ENCODE measurements around the gene DUS2. TPM values are rescaled to one million over a fixed set of nuclear protein-coding genes. Genes with fewer than 3 reads are reported as not detected.

DUS2 gene
- total RNA-seq, 2 experiments from 2014 or later, result 19.9 to 32.4 TPM

DNA sequence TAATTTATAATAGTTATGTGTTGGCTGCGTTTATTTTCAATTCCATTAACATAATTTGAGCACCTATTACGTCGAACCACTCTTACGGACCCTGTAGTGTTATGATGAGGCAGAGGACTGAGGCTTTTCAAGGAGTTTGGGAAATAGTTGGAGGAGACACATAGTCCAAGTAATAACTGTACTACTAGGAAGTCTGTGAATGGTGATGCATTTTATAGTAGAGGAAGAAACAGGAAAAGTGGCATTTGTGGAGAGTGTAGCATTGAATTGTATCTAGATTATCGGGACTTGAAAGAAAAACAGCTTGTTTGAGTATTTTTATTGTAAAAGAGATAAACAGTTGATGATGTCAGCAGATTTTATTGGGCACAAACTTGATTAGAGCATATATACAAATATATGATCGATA is 63.8 kb downstream of the DUS2 start:
- CTCF ChIA-PET (ENCODE audit: unreplicated experiment), result interaction anchor here (5.4 kb wide), 1 partner anchor 16 kb away, joined by 34 read pairs; no protein-coding TSS in a partner anchor
- peaks cover 40% of the 10 kb centered on the region for H4K20me1 ChIP-seq (ENCODE audit: insufficient read depth, low read length)
- BruUV-seq (replicated peaks), result TSS peak; percentile 43
- DNase-seq (ENCODE audit: low spot score), result no peak
- peaks cover 63% of the 10 kb centered on the region for H3K79me2 ChIP-seq (ENCODE audit: insufficient read depth, low read depth, low read length)
- peak overlapping the region; percentile 91 for H3K4me3 ChIP-seq (ENCODE audit: low read depth, low read length, poor library complexity, severe bottlenecking)
- H3K36me3 ChIP-seq (ENCODE audit: insufficient read depth, low read length), result no peaks in the 10 kb centered on the region
- peak overlapping the region; percentile 90 for H3K27ac ChIP-seq (ENCODE audit: low read depth, low read length, poor library complexity, severe bottlenecking)
- no peak for TF ChIP-seq EZH2phosphoT487 (IDR thresholded peaks at IDR 0.05; ENCODE audit: borderline replicate concordance, low read depth, low read length)
- TF ChIP-seq, protein P1, sequence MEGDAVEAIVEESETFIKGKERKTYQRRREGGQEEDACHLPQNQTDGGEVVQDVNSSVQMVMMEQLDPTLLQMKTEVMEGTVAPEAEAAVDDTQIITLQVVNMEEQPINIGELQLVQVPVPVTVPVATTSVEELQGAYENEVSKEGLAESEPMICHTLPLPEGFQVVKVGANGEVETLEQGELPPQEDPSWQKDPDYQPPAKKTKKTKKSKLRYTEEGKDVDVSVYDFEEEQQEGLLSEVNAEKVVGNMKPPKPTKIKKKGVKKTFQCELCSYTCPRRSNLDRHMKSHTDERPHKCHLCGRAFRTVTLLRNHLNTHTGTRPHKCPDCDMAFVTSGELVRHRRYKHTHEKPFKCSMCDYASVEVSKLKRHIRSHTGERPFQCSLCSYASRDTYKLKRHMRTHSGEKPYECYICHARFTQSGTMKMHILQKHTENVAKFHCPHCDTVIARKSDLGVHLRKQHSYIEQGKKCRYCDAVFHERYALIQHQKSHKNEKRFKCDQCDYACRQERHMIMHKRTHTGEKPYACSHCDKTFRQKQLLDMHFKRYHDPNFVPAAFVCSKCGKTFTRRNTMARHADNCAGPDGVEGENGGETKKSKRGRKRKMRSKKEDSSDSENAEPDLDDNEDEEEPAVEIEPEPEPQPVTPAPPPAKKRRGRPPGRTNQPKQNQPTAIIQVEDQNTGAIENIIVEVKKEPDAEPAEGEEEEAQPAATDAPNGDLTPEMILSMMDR (conservative IDR thresholded peaks at IDR 0.05; ENCODE audit: low read length), result no peak
- POLR2A ChIA-PET, result interaction anchor here (1.2 to 4.0 kb wide), 4 partner anchors 12 to 64 kb away, joined by 3 to 53 read pairs (median 7); partner anchors contain the start of genes DDX28 and DUS2
- intact Hi-C loops (cut with micrococcal nuclease; ENCODE audit: unreplicated experiment), result loop anchor here (10.0 kb wide), 1 partner anchor 522 kb away; the partner anchor contains the start of gene CTCF
- H3K4me2 ChIP-seq (ENCODE audit: low read length), result peak overlapping the region; percentile 96
- H2AFZ ChIP-seq (ENCODE audit: low read length), result no peak overlapping the region
- H3K4me1 ChIP-seq (ENCODE audit: insufficient read depth, low read length, poor library complexity, severe bottlenecking), result peaks cover 67% of the 10 kb centered on the region
- no peaks in the 10 kb centered on the region for H3K9me2 ChIP-seq (ENCODE audit: insufficient read depth, low read length)
- H3K9me3 ChIP-seq (ENCODE audit: low read length), result no peaks in the 10 kb centered on the region

DNA sequence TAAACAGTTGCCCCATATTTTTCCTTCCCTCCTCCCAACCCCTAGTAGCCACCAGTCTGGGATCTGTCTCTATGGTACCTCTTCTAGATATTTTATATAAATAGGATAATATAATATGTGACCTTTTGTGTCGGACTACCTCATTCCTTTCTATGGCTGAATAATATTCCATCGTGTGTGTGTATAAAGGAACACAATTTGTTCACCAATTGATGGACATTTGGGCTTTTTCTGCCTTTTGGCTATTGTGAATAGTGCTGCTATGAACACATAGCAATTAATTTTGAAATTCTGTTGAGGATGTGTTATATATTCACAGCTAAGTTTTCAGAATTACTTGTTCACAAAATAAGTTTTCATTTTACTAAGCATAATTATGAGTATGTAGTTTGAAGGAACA is 64.6 kb downstream of the DUS2 start:
- Histone ChIP-seq H3K79me2 (ENCODE audit: insufficient read depth, low read depth, low read length) (peaks cover 72% of the 10 kb centered on the region), H4K20me1 (ENCODE audit: insufficient read depth, low read length) (peaks cover 41% of the 10 kb centered on the region), H3K9me2 (ENCODE audit: insufficient read depth, low read length) (no peaks in the 10 kb centered on the region), H3K4me1 (ENCODE audit: insufficient read depth, low read length, poor library complexity, severe bottlenecking) (peaks cover 63% of the 10 kb centered on the region), H3K27ac (ENCODE audit: low read depth, low read length, poor library complexity, severe bottlenecking) (peak overlapping the region; percentile 90), H3K4me3 (ENCODE audit: low read depth, low read length, poor library complexity, severe bottlenecking) (peak overlapping the region; percentile 91), H3K4me2 (ENCODE audit: low read length) (peak overlapping the region; percentile 96), H2AFZ (ENCODE audit: low read length) (no peak overlapping the region), H3K9me3 (ENCODE audit: low read length) (no peaks in the 10 kb centered on the region), H3K36me3 (ENCODE audit: insufficient read depth, low read length) (no peaks in the 10 kb centered on the region)
- no peak for TF ChIP-seq EZH2phosphoT487 (IDR thresholded peaks at IDR 0.05; ENCODE audit: borderline replicate concordance, low read depth, low read length)
- TF ChIP-seq, protein P1 (conservative IDR thresholded peaks at IDR 0.05; ENCODE audit: low read length), result no peak
- ChIA-PET CTCF (ENCODE audit: unreplicated experiment) (interaction anchor here (0.8 to 5.4 kb wide), 2 partner anchors 13 to 17 kb away, joined by 3 to 34 read pairs; no protein-coding TSS in a partner anchor), POLR2A (interaction anchor here (0.9 kb wide), 1 partner anchor 15 kb away, joined by 3 read pairs; no protein-coding TSS in a partner anchor)
- no peak for DNase-seq (ENCODE audit: low spot score)
- BruUV-seq (replicated peaks), result no TSS peak
- intact Hi-C loops (cut with micrococcal nuclease; ENCODE audit: unreplicated experiment), result loop anchor here (10.0 kb wide), 1 partner anchor 523 kb away; the partner anchor contains the start of gene CTCF

Measured in OCI-LY7 (cell line).